Inflammatory macrophage treated with lipopolysaccharide for 4 hours (primary cell): Measurements from ENCODE around the gene IFNA1.
A peak's percentile ranks its signal among the peaks of the same experiment; 100 is the strongest.
"Not testable (repeated sequence)": the region's sequence is repeated elsewhere in the genome, so short reads cannot be mapped to it uniquely, and the experiment has no call there.

Experiments used
- DNase-seq: peaks from one replicate; pipeline ENCODE4 v3.0.0-alpha.2; 2020

The IFNA1 gene

DNA sequence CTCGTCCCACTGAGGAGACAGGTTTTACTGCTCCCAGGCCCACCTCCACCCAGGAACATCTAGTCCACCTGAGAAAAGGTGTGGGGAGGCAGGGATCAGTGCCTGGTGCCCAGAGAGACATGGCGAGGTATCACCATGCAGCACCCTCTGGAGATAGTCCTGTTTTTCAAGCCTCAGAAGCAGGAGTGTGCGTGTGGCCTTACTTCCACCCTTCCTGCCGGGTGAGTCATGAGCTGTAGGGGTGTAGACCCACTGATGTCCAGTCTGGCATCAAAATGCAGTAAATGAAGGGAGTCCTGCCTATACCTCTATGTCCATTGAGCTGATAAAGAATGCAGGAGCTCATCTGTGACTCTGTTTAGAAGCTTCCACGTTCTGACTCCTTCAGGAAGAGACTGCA is 9.1 kb downstream of the IFNA1 start:
- DNase-seq = not testable (repeated sequence)

DNA sequence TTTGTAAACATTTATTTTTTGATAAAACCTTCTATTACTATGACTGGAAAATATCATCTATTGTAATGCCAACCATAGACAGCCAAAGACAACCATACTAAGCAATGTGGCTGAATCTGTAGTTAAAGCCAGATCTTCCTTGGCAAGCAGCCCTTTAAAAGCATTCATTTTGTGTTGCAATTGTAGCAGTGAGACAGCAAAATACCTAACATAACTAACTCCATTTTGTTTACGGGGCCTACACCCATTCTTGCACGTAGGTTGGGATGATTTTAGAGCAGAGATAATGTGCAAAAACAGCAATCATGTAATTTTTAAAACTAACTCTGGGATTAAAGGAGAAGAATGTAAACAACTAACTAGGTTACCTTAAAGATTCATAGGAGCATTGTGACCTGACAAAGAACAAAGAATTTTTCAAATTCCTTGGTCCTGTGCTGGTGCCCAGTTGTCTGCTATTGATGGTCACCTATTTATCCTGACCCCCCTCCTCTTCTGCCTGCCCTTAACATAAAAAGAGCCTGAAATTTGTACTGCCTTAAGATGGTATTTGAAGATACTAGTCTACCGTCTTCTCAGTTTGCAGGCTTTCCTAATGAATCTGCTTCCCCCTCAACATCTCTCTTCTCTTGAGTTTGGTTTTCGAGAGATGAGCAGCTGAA is 10.6 kb downstream of the IFNA1 start:
- no peak for DNase-seq

DNA sequence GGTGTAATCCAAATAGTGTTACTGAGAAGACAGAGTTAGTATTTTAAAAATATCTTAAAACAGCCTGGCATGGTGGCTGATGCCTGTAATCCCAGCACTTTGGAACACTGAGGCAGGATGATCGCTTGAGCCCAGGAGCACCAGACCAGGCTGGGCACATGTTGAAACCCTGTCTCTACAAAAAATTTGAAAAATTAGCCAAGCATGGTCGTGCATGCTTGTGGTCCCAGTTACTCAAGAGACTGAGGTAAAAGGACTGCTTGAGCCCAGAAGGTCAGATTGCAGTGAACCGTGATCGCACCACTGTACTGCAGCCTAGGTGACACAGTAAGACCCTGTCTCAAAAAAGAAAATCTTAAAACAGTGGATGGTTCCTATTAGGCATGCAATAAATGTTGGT is 12.4 kb downstream of the IFNA1 start:
- no peak for DNase-seq

DNA sequence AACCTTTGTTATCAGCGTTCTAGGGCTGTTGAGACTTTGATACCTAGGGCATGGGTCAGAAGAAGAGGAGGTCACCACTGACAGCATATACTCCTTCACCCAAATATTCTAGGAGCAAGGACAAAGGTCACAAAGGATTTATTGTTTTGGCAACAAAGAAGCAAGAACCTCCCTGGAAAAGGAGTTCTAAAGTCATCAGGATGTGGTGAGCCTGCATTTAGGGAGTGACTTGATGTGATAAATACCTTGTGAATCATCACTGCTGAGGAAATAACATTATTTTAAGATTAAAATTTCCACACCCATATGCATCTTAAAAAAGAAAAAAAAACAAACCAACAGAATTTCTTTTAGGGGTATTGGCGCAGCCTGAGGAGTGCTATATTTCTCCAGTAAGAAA is 13.9 kb downstream of the IFNA1 start:
- no peak for DNase-seq

DNA sequence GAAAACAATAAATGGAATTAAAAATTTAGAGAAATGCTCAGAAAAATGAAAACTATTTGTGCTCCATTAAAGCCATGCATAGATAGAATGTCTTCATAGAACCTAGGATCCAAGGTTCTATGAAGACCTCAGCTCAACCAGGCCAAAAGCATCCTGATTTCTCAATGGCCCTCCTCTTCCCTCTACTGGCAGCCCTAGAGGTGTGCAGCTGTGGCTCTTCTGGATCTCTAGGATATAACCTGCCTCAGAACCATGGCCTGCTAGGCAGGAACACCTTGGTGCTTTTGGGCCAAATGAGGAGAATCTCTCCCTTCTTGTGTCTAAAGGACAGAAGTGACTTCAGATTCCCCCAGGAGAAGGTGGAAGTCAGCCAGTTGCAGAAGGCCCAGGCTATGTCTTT is 15.1 kb downstream of the IFNA1 start:
- peak; percentile 55 for DNase-seq

DNA sequence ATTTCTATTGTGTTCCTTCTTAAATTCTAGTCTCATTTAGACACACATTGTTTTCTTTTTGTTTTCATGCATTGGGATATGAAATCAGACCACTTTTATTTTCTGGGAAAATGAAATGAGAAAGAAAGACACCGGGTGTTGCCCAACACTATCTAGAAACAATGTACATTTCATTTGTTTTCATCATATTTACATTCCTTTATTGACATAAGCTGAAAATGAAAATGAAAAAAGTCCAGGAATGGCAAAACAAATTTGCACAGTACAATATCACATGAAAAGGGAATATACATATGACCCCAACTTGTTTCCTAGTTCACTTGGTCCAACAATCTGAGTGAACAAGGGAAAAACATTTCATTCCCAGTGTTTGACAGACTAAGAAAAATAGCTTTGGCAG is 21.1 kb downstream of the IFNA1 start:
- DNase-seq = no peak

DNA sequence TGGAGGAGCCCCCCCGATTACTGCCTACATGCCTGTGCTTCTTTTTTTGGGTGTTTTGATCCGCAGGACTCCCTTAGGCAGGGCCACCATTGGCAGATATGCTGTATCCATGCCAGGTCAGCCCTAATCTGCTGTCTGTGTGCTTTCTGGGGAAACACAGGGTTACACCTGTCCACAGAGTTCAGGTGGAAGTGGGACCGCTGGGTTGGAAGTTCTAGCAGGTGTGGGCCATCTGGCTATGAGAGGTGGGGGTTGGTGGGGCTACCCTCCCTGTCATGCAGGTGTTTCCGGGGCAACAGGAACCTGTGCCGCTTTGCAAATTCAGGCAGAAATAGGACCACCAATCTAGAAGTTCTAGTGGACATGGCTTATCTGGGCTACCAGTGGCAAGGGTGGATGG is 24.9 kb downstream of the IFNA1 start:
- no peak for DNase-seq

DNA sequence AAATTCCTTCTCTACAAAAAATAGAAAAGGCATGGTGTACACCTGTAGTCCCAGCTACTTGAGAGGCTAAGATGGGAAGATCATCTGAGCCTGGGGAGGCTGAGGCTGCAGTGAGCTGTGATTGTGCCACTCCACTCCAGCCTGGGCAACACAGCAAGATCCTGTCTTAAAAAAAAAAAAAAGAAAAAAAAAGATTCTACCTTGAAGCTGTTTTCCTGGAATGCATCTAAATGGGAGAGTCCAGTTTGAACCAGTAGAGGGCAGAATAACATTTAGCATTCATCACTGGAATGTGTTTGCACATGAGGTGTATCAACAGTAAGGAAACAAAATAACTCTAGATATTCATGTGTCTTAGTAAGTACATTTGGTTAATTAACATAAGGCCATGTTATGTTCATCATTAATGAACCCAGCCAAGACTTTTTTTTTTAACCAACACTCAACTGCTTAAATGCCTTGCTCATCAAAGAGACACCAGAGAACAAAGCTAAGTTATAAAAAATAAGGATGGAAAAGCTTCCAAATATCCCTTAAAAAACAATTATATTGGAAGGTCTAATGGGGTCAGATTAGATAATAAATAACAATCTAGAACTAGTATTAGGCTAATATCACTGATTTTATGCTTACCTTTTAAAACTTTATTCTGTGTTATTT is 25.8 kb downstream of the IFNA1 start:
- DNase-seq = peak; percentile 65

DNA sequence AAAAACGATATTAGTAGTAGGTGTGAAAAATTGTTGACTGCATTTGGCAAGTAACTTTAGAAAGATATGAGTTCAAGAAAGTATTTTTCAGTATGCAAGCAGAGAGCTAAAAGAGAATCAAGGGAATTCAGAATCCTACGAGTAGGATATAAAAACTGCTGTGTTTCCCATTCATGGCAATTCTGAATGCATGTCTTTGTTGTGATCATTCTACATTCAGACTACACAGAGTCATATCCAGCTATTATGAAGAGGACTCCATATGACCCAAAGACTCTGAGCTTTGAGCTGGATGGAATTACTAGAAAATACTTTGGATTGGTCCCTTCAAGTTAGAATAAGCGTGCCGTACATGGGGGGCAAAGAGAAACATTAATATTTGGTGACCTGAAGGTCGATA is 29.9 kb downstream of the IFNA1 start:
- DNase-seq = no peak

DNA sequence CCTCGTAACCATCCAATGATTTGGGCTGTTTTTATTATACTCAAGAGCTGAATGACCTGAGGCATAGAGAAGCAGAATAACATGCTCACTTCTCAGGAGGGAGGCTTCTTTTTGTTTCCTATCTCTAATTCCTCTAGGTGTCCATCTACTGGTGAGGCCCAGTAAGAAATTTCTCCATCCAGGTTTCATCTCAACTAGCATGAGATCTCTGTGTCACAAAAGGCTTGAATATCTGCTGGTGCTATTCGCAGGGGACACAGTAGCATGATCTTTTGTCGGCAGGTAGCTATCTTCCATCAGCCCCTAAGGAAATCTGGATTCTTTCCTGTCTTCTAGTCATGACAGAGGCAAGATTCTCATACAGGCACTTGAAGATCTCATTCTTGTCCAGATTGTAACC is 33.0 kb downstream of the IFNA1 start:
- no peak for DNase-seq

DNA sequence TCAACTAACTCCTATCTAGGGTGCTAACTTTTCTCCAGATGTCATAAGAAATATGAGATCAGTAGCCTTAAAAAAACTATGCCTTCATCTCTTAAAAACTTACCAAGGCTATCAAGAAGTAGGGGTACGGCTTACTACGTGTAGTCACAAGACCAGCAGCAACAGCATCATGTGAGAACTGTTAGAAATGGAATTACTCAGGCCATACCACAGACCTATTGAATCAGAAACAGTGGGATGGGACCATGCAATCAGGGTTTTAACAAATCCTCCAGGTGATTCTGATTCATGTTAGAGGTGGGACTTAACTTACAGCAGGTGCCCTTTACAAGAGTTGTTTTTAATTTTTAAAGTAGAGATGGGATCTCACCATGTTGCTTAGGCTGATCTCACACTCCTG is 37.2 kb downstream of the IFNA1 start:
- peak; percentile 11 for DNase-seq

DNA sequence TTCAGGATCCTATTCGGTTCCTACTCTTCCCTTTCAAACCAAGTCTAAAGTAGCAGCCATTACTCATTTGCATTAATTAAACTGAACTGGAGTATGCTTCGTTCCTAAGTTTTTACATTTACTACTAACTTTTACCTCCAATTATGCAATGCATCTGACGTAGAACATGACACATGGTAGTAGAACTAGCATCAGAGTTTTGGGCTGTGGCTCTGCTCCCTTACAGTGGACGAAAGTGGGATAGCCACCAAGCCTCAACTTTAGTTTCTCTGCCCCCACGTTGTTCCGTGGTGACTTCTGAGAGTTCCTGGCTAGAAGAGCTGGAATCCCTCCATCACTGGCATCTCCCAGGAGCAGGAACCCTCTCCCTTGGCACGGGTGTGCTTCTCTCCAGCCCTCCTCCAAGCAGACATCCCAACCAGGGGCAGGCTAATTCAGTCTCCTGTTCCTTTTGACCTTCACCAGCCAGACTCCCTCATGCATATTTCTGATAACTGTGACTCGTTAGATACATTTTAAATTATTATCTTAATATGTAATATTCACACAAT is 39.0 kb downstream of the IFNA1 start:
- no peak for DNase-seq

DNA sequence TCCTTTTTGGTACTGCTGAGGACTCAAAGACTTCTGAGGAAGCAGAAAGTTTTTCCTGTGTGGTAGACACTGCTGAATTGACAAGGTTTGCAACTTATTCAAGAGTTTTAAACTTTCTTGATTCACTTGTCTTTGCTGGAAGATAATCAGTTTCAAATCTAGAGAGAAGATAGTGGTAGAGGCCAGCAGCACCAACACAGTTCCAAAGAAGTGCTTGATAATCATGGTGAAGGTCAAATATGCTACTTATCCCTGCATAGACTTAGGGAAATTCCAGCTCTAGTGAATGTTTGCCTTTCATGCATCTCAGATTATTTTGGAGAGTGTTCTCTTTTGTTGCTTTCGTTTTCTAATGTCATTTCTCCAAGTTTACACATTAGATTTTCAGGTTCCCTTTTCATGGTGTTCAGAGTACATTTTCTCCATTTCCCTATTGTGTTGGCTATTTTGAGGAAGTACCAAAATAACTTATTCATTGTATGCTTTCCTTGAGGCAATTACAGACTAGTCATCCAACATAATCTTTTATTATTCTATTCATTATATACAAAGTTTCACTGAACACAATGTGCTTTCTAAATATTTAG is 41.3 kb downstream of the IFNA1 start:
- DNase-seq = peak; percentile 88

DNA sequence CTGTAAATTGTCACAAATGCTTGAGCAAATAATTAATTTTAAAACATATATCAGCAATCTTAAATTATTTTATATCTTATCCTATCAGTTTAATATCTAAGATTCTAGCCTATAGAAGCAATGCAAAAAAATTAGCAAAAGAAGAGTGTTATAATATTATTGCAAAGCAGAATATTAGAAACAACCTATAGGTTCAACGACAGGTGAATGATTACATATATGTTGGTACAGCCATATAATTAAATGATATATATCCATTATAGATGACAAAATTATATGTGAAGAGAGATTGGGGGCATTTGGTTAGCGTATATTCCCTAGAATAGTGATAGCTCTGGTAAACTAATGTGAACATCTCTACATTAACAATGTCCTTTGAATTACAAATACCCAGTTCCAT is 42.0 kb downstream of the IFNA1 start, which contains the start of gene IFNE:
Gene IFNE (minus strand): TSS at position 101 of the 400 bp plus-strand sequence. CDS start 619 bp downstream, outside the sequence.
- no peak for DNase-seq
